AG09309 (cell line): Measurements from ENCODE around the gene ALX4.

Experiments
- DNase-seq: peaks from one replicate; pipeline ENCODE4 v3.0.0-alpha.2; 2010; ENCODE audit warnings: low read depth
- H3K4me3 ChIP-seq: 2 replicates; pipeline ENCODE4 v1.5.1; 2011; ENCODE audit warnings: mild to moderate bottlenecking, low read depth, low read length, moderate library complexity; ENCODE audit not compliant: control insufficient read depth
- TF ChIP-seq, protein P1 (sequence below): IDR thresholded peaks from 2 replicates; pipeline ENCODE4 v1.5.1; 2011; ENCODE audit warnings: mild to moderate bottlenecking, low read depth, low read length, inconsistent platforms; ENCODE audit not compliant: insufficient read depth, control insufficient read depth; ENCODE audit errors: missing control alignments

ALX4 gene

DNA sequence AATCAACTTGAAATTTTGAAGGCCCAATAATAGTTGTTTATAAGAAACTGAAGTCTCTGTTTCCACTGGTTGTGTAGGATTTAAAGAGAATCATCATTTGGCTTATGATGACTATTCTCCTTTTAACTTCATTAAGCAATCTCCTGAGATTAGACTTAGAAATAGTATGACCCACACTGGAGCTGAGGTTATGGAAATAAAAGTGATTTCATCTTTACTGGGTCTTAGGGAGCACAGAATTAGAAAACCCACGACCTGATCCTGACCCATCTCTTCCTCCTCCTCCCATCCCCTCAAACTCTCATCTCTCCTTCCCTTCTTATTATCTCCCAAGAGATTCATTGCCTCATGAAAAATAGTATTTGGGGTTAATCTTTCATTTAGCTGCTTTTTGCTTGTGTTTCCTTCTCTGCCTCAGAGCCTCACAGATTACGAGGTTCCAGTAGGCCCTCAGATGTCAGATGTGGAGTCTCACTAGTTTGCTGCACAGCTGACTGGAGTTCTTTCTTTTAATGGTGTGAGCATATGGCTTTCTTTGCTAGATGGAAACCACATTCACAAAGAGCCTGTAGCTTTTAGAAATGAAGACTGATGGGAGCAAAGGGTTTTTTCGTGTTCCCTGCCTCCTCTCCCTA, 85.0 kb downstream of the ALX4 start:
- H3K4me3 ChIP-seq = no peak overlapping the region
- no peak for DNase-seq
- TF ChIP-seq, protein P1, sequence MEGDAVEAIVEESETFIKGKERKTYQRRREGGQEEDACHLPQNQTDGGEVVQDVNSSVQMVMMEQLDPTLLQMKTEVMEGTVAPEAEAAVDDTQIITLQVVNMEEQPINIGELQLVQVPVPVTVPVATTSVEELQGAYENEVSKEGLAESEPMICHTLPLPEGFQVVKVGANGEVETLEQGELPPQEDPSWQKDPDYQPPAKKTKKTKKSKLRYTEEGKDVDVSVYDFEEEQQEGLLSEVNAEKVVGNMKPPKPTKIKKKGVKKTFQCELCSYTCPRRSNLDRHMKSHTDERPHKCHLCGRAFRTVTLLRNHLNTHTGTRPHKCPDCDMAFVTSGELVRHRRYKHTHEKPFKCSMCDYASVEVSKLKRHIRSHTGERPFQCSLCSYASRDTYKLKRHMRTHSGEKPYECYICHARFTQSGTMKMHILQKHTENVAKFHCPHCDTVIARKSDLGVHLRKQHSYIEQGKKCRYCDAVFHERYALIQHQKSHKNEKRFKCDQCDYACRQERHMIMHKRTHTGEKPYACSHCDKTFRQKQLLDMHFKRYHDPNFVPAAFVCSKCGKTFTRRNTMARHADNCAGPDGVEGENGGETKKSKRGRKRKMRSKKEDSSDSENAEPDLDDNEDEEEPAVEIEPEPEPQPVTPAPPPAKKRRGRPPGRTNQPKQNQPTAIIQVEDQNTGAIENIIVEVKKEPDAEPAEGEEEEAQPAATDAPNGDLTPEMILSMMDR = no peak

DNA sequence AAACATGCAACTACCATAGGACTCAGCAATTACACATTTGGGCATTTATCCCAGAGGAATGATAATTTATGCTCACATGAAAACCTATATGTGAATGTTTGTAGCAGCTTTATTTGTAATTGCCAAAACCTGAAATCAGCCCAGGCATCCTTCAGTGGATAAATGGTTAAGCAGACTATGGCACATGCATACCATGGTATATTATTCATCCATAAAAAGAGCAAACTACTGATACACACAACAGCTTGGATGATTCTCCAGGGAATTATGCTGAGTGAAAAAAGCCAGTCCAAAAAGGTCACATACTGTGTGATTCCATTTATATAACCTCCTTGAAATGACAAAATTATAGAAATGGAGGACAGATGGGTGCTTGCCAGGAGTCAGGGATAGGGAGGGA, 86.7 kb downstream of the ALX4 start:
- no peak overlapping the region for H3K4me3 ChIP-seq
- TF ChIP-seq, protein P1 = no peak
- DNase-seq = no peak

DNA sequence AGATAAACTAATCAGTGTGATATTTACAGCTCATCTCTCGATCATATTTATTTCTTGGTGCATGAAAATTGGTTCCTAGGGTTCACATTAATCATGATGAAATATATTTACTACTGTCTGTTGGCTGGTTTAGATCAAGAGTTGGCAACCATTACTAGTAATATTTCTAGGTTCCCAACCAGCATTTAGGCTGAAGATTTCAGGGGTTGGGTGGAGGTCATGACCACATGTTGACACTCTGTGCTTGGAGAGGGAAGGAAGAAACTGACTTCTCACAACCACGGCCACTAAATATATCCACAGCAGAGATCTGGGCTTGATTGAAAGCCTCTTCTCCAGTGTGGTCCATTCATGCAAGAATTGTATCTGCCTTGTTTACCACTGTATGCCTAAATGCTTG, 87.9 kb downstream of the ALX4 start:
- no peak overlapping the region for H3K4me3 ChIP-seq
- DNase-seq = no peak
- TF ChIP-seq, protein P1 = no peak

DNA sequence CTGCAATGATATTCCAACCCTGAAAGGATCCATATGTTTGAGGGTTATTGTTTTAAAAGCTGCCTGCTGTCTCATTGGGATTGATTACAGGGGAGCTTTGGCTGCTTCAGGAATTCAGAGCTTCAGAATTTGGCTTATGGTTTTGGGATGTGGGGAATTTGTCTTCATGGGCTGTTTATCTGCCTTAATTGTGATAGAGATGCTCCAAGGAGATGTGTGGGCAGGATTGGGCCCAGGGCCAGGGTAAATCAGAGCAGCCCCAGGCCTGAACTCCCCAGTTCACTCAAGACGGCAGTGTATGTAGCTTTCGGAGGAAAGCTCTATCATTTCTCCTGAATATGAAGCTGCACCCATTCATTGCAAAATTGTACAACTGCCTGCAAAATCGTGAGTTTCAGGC, 88.5 kb downstream of the ALX4 start:
- H3K4me3 ChIP-seq = no peak overlapping the region
- DNase-seq = no peak
- TF ChIP-seq, protein P1 = no peak

DNA sequence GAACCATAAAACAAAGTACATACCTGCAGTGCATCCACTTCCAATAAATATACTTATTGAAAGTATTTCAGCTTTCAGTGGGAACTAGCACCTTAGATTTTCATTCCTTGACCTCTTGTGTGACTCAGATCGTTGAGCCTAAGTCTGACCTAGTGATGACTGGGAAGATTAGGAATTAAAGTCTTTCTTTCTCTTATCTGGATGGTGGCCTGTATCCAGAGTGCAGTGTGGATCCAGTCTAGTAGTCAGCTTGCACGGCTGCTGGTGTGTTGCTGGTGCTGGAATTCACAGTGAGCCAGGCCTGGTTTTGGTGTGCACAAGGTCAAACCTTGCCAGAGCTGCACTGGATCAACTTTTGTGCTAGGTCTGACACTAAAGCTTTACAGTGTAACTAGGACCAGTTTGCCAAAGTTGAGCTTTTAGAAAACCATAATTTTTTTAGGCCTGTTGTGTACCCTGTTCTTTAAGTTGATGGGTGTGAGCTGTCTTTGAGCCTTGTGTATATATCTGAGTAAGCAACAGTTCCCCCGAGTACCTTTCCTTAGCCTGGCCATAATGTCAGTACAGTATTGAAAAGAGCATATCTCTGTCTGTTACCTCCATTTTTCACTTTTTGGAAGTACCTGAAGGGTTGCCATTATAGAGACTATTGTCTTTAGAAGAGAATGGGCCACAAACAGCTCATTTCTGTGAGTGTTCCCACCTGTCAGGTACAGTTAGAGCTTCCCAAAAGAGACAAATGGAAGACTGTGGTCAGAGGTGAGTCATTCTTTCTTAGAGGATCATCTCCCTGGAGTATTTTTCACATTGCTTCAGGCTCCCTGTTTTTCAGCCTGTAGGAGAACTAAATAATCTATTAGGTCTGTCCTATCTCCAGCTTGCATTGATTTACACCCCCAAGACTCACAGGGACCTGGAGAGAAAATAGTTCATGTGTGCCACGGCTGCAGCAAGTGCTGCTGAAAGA, 89.8 kb downstream of the ALX4 start:
- no peak for DNase-seq

GRCh38 chr11:44217432-44217831, 92.5 kb downstream of the ALX4 start:
- no peak for DNase-seq
- no peak overlapping the region for H3K4me3 ChIP-seq
- TF ChIP-seq, protein P1 = no peak

More for the DNA sequence above, 89.8 kb downstream of the ALX4 start:
- no peak overlapping the region for H3K4me3 ChIP-seq
- TF ChIP-seq, protein P1 = no peak
